Stimulated activated CD4-positive, alpha-beta T cell treated with anti-CD3 and anti-CD28 coated beads, Interleukin-2, amount 100 ng/mL, for 48 hours (primary cell): ENCODE results near the gene PNKD.

Source experiments
- DNase-seq, 2 donors: peaks; one replicate each; pipeline ENCODE4 v3.0.0-alpha.2; 2020

PNKD gene, protein sequence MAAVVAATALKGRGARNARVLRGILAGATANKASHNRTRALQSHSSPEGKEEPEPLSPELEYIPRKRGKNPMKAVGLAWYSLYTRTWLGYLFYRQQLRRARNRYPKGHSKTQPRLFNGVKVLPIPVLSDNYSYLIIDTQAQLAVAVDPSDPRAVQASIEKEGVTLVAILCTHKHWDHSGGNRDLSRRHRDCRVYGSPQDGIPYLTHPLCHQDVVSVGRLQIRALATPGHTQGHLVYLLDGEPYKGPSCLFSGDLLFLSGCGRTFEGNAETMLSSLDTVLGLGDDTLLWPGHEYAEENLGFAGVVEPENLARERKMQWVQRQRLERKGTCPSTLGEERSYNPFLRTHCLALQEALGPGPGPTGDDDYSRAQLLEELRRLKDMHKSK

DNA sequence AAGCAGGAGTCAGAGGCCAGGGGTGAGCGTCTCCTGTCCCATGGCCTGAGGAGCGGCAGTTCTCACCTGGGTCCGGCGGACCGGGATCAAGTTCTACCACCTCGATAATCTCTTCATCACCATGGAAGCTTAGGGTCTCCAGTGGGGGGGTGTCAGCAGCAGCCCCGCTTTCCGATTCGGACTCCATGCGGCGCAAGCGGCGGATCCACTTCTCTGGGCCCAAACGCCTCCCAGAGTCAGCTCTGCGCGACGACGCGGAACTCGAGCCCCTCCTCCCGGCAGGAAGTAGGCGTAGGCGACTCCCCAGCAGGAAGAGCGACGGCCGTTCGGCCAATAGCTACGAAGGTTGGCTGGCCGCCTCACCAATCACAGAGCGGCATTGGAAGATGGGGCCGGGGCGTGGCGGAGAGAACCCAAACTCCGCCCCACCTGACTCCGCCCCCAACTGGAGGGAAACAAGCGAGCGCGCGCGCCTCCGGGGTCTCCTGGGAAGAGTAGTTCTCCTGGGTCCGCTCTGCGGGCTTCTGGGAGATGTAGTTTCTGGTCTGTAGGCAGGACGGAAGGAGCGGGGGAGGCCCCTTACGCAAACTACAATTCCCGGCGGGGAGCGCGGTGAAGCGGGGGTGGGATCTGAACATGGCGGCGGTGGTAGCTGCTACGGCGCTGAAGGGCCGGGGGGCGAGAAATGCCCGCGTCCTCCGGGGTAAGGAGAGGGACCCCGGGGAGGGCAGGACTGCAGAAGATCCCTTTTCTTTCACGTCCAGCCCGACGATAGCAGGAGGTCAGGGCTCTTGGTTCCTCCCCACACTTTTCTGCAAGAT lies at the start of gene PNKD, which contains the start of gene AAMP:
TSS of gene PNKD (plus strand) at position 620 of the 821 bp plus-strand sequence. CDS start at position 637, 17 bp downstream.
TSS of gene AAMP (minus strand) at position 238 of the 821 bp plus-strand sequence. CDS start at position 187, 51 bp downstream.
- peak; percentile 100 for DNase-seq

DNA sequence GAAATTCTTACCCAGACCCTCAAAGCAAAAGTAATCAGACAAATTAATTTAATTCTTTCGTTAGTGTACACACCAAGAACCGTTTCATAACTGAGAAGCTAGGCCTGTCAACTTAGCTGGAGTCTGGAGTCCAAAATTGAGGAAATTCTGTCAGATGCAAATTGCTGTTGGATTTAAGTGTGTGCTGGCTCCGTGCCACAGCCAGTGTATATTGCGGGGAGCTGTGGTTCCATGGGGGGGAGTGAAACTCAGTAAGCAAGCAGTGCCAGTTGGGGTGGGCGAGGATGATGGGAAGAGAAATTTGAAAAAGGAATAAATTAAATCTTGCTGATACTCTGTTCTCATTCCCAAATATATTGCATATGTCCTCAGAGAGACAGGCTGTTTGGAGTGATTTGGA lies 49.3 kb upstream of the PNKD start:
- no peak for DNase-seq

DNA sequence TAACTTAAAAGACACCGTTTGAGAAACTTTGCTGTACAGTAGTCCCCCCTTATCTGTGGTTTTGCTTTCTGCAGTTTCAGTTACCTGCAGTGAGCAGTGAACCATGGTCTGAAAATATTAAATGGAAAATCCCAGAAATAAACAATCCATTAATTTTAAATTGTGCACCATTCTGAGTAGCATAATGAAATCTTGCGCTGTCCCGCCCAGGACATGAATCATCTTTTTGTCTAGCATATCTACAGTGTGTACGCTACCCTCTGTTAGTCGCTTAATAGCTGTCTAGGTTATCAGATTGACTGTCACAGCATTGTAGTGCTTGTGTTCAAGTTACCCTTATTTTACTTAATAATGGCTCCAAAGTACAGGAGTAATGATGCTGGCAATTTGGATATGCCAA lies 47.3 kb upstream of the PNKD start:
- no peak for DNase-seq

DNA sequence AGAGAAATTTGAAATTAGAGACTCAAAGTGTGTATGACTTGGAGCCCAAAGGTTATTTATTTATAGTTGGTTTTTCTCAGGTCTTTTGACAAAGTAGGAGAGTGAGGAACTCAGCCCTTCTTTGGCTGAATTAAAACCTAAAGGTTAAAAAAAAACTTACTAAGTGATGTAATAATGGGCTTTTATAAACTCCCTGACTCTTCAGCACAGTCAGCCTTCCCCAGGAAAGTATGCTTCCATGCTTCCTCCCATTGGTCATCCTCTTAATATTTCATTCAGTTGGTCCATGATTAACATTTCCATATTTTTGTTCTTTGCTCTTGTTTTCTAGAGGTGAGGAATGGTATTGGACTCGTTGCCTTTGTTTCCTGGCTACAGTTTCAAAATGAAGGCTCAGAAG lies 46.1 kb upstream of the PNKD start:
- no peak for DNase-seq

DNA sequence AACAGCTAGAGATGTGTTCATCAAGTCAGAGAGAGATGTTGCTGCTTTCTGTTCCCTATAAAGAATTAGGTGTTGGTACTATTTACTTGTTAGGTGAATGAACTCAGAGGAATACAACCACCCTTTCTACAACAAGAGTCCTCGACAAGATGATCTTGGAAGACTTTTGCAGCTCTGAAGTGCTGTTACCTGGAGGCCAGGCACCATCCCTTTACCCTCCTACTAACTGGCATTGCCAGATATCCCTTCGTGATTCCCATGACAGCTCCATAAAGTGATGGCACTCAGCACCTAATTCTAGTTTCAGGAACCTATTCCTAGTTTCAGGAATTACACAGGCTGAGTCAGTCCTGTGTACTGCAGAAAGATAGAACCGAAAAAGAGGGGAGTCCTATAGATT lies 43.4 kb upstream of the PNKD start:
- DNase-seq: no peak

DNA sequence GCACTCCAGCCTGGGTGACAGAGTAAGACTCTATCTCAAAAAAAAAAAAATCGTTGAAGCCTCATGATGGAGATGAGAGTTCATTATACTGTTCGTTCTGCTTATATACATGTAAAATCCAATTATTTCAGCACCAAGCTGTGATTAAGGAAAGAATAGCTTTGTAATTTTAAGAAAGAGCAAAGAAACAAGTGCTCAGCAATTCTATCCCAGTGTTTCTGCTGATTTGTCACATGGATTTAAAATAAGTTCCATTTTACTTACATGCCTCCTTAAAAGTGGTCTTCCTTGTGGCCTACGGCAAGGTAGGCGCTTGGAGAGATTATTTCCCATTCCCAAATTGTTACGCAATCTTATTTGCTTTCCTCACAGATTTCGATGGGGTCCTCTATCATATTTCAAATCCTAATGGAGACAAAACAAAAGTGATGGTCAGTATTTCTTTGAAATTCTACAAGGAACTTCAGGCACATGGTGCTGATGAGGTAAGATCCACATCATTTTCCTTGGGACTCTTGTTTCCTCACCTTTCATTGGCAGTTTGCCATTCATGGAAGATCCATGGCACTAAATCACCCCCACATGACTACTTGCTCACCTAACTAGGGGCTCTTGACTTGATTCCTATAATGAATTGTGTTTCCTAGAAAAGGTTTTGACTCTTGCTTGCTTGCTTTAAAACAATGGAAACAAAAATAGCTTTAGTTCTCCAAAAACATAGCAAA lies 41.8 kb upstream of the PNKD start:
- DNase-seq: no peak

DNA sequence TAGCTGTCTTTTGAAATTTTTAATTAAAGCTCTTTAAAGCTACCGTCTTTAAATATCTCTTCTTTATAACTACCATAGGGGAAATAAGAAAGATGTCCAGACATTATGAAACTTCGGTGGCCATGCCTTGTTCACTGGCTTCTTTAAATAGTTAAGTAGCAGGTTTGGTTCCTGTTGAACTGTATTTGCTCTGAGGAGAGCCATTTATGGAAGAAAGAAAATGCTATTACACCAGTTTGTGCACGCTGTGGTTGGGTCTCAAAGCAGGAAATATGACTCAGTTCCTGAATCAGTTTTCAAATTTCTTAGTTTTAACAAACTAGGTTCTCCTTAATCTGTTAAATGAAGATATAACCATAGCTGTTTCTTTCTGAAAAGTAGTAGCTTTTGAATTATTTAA lies 41.1 kb upstream of the PNKD start:
- no peak for DNase-seq

DNA sequence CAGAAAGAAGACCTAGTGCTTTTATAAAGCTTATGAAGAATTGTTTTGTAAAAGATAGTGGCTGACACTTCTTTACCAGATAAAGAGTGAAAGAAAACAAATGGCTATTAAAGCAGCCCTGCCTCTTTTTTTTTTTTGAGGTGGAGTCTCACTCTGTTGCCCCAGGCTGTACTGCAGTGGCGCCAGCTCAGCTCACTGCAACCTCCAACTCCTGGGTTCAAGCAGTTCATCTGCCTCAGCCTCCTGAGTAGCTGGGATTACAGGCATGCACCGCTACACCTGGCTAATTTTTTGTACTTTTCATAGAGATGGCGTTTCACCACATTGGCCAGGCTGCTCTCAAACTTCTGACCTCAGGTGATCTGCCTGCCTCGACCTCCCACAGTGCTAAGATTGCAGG lies 40.5 kb upstream of the PNKD start:
- no peak for DNase-seq

DNA sequence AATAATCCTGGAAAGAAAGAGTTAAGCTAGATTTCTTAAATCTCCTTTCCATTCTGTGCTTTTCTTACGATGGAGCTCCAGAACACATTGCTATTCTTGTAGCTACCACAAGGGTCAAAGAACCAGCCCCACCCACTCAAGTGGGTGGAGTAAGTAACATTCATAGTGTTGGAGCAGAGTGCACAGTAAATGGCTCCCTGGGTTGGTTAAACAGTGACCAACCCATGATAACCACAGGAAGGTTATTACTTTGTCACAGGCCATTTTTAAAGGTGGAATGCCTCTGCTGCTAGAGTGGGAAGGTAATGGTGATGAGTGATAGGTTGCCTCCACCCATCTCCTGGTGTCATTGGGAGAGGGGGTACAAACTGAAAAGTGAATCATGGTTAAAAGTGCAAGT lies 39.4 kb upstream of the PNKD start:
- DNase-seq: peak in 1 of 2 donors; percentile 26

DNA sequence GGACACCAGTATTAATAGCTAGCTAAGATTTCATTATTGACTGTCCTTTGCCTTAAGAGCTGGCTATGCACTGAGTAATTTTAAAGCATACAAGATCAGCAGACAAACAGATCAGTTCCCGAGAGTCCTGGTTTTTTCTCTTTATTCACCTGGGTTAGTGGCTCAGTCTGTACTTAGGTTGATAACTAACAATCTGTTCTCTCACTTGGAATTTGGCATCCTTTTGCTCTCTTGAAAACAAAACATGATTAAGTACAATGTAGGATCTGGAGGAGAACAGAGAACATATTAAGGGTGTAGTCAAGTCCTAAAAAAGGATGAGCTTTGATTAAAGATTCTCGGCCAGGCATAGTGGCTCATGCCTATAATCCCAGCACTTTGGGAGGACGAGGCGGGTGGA lies 36.8 kb upstream of the PNKD start:
- DNase-seq: no peak

DNA sequence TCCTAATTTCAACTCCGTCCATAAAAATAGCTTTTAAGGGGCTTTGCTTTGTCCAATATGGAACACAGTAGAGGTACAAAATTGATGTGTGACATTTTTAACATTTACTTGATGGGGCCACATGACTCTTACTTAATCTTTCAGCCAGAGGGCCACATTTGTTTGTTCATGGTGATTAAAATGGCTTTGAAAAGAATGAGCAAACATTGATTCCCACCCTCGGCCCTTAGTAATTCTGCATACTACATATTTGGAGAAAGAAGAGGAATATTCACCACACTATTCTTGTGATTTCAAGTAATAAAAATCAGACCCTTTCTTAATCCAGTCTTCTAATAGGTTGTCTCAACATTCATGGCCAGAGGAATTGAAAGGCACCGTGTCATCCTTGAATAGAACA lies 35.8 kb upstream of the PNKD start:
- DNase-seq: no peak

DNA sequence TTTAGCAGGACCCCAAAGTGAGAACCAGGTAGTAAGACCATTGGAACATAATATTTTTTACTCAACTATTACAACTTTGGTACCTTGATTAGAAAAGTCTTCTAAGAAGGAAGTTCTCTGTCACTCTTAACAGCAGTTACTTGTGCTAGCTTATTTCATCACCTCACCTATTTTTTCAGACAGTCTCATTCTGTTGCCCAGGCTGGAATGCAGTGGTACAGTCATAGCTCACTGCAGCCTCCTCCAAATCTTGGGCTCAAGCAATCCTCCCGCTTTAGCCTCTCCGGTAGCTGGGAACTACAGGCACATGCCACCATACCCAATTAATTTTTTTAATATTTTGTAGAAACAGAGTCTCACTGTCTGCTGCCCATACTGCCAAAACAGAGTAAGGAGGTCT lies 35.3 kb upstream of the PNKD start:
- no peak for DNase-seq

DNA sequence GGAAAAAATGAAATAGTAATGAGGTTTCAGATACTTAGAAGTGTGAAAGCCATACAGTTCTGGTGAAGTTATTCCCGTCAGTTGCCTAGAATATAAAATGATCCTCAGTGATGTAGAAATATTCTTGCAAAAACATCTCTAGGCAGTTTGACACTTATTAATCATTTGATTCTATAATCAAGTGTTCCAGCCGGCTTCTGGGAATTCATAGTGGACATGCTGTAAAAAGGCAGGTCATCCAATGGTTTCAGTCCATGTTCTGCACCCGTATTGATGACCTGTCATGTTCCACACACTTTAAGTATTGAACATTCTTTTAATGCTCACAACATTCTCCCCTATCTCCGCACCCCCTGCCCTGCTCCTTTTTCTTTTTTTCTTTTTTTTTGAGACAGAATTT lies 33.5 kb upstream of the PNKD start:
- no peak for DNase-seq

DNA sequence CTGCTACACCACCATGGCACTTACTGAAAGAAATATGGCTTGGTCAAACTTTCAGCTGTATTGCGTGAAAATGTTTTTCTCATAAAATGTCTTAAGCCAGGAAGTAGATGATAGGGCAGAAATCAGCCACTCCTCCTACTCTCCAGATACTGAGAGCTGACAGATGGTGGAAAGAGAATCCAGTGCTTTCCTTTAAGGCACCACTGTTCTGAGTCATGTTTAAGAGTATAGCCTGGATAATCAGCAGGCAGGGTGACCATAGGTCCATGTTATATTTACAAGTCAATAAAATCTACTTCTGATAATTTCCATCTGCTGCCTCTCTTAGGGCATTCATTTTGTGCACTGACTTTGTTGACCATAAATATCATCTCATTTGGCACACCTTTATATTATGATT lies 31.4 kb upstream of the PNKD start:
- no peak for DNase-seq

DNA sequence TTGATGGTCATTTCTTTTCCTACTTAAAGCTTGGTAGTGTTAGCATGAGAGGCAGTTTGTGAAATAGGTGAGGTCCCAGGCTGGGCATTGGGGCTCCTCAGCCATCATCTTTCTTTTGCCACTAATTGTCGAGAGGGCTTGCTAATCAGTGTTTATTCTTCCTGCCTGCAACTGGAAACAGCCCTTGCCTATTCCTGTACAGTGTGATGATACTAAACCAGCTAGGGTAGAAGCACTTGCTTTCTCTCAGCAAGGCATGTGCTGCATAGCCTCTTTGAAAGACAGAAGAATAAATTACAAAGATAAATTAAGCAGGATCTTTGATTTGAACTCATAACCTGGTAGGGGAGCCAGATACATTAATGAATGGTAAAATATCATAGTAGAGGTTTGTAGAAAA lies 26.1 kb upstream of the PNKD start:
- DNase-seq: no peak

DNA sequence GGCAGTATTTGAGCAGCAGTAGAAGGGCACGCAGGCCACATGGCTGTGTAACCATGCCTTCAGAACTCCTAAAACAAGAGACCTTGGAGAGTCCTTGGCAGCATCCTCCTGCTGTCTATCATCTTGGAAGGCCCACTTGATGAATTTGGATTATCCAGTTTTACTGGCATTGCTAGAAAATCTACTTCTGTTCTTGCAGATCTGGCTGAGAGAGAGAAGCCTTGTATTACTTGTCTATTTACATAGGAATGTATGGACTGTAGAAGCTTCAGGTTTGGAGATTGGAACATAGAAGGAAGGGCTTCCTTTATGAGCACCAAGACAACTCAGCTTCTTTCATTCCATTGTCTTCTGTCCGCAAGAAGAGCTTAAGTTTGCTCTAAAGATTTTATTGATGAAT lies 25.7 kb upstream of the PNKD start:
- DNase-seq: no peak

DNA sequence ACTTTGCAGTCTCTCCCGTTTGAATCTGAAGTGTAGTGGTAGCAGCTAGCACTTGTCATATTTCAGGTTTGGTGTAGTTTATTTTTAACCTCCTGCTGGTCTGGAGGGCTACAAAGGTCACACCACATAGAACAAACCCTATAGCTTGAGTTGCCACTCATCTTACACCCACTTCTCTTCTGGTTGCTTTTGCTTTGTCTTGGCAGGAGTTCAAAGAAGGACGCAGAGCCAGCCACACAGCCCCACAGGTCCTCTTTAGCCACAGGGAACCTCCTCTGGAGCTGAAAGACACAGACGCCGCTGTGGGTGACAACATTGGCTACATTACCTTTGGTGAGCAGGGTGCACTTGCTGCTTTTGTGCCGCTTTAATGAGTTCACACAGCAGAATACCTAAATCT lies 25.1 kb upstream of the PNKD start:
- no peak for DNase-seq

DNA sequence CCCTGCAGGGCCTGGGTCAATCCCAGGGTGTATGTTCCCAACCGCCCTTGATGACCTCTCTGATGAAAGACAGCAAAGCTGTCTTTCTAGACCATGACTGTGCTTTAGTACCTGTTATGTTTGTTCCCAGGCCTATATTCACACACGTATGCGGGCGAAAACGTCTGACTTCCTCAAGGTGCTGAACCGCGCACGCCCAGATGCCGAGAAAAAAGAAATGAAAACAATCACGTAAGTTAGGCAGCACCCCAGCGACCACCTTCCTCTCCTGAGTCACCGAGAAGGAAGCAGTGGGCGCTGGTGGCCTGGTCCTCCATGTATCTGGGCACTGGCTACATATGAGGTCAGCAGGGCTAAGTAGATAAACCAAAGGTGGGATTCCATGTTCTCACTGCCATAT lies 20.6 kb upstream of the PNKD start:
- no peak for DNase-seq

DNA sequence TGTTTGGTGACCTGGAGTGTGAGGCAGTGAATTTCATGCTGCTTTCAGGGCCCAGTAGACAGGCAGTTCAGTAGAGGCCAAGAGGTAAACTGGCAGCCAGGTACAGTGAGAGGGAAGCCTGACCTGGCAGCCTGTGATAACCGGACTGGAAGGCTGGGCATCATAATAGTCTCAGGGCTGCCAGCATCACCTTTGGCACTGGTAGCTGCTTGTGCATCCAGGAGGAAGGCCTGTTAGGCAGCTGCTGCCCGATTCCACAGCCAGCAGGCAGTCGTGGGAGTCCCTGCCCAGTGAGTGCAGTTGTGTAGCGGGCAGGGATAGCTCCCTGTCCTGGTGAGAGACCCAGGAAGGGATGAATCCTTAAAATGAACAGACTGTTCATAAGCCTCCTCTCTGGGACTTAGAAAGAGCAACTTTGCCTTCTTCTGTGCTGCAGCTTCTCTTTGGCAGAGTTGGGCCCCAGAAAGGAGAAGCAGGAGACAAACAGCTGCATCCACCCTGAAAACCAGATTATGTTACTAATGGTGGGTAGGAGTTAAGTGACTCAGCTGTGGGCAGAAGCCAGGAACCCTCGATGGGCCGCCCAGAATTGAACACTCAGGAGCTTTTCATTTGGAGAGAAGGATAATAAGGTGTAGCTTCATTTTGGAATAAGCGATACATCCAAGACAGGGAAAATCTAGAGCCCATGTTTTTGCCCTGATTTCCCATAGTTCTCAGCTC lies 17.6 kb upstream of the PNKD start:
- DNase-seq: no peak

DNA sequence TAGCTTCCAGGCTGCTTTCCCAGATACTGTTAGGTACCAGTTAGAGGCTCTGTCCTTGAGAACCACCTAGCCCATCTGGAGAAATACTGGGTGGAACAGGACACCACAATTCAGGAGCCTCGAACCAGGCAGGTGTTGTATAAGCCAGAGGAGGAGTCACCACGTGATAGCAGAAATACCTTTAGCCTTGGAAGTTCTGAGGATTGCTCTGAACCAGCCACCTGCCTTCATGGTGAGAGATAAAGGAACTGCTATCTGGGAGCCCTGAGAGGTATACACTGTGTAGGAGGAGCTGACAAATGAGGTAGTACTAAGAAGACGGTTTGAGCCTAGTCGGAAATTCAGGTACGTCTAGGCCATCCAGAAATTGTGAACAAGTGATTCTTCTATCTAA lies 17.1 kb upstream of the PNKD start:
- no peak for DNase-seq

DNA sequence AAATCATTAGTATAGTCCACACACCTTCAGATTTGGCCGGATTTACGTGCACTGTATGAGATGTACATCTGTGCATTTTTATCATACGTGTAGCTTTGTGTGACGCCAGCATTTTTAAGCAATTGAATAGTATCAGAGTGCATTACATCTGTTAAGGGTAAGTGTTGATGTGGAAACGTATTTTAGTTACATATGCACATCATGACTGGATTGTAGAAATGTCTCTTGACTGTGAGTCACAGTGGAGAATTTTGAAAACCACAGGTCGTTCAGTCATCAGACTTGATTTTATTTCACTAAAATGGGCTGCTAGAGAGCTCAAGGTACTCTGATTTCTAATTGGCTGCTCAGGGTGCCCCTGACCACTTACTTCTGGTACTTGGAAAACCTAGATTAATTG lies 14.9 kb upstream of the PNKD start:
- DNase-seq: no peak

DNA sequence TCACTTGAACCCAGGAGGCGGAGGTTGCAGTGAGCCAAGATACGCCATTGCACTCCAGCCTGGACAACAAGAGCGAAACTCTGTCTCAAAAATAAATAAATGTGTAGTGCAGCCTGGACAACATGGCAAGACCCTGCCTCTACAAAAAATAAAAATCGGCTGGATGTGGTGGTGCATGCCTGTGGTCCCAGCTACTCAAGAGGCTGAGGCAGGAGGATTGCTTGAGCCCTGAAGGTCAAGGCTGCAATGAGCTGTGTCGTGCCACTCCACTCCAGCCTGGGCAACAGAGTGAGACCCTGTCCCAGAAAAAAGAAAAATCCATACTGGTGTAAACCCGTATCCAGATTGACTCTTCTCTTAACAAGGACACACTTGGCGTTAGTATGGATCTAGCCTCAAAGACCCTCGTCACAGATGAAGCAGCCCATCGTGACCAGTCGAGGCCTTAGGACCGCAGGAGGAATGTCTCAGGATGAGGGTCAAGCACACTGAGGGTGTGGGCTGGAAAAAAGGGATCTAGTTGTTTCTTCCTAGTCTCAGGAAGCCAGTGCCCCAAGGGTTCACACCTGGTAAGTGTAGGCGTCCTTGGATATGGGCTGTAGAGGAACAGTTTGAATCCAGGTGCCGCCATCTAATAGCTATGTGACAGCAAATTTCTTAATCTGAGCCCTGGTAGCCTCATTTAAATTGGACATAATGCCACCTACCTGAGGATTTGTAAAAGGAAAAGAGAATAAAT lies 13.5 kb upstream of the PNKD start:
- no peak for DNase-seq
